K562 (cell line): ENCODE data around the gene ABCF3. TPM values are rescaled to one million over a fixed set of nuclear protein-coding genes. Genes with fewer than 3 reads are reported as not detected.

Source experiments
- ATF1 ChIP-seq, 2 experiments: fragments of 450-650 bp in 1 of 2; IDR thresholded peaks; 2 replicates each; pipeline ENCODE4 v1.6.1; 2016; ENCODE audit warnings: missing compliant biosample characterization in 1 of 2, missing genetic modification characterization in 1 of 2
- CEBPZ ChIP-seq: fragments of 150-350 bp; IDR thresholded peaks from 2 replicates; pipeline ENCODE4 v1.6.1; 2014; ENCODE audit warnings: low read depth, mild to moderate bottlenecking, low read length, borderline replicate concordance
- DIDO1 ChIP-seq: fragments of 450-650 bp; IDR thresholded peaks from 2 replicates; pipeline ENCODE4 v1.6.1; 2016; ENCODE audit warnings: low read depth, missing biosample characterization, missing genetic modification characterization
- FOSL1 ChIP-seq: fragments of 200-800 bp; sonication (Bioruptor generic); conservative IDR thresholded peaks from 2 replicates; pipeline ENCODE4 v1.6.1; 2016; ENCODE audit warnings: missing genetic modification characterization, missing compliant biosample characterization
- GTF2B ChIP-seq: IDR thresholded peaks from 2 replicates; pipeline ENCODE4 v1.6.1; 2011; ENCODE audit not compliant: insufficient read length; ENCODE audit errors: extremely low read depth
- HNRNPLL ChIP-seq: fragments of 200-400 bp; formaldehyde crosslinking; IDR thresholded peaks from 2 replicates; pipeline ENCODE4 v1.6.1; 2017; ENCODE audit warnings: low read length, low read depth, mild to moderate bottlenecking; ENCODE audit not compliant: poor library complexity, severe bottlenecking
- L3MBTL2 ChIP-seq: fragments of 450-650 bp; IDR thresholded peaks from 2 replicates; pipeline ENCODE4 v1.6.1; 2016; ENCODE audit warnings: mild to moderate bottlenecking, moderate library complexity
- LEF1 ChIP-seq: fragments of 450-650 bp; IDR thresholded peaks from 2 replicates; pipeline ENCODE4 v1.6.1; 2016; ENCODE audit warnings: mild to moderate bottlenecking
- OTX1 ChIP-seq: fragments of 450-650 bp; formaldehyde crosslinking; IDR thresholded peaks from 2 replicates; pipeline ENCODE4 v1.4.0; 2022; ENCODE audit warnings: mild to moderate bottlenecking
- SAFB ChIP-seq: fragments of 200-400 bp; formaldehyde crosslinking; IDR thresholded peaks from 2 replicates; pipeline ENCODE4 v1.6.1; 2017; ENCODE audit warnings: low read depth, low read length, borderline replicate concordance
- TEAD2 ChIP-seq: fragments of 450-650 bp; IDR thresholded peaks from 2 replicates; pipeline ENCODE4 v1.6.1; 2016; ENCODE audit warnings: missing genetic modification characterization, control low read depth, missing compliant biosample characterization
- ZKSCAN8 ChIP-seq: fragments of 200-800 bp; sonication (Bioruptor generic); IDR thresholded peaks from 2 replicates; pipeline ENCODE4 v1.6.1; 2016; ENCODE audit warnings: missing genetic modification characterization, missing compliant biosample characterization
- ZNF41 ChIP-seq: fragments of 250-450 bp; sonication (Bioruptor Pico); conservative IDR thresholded peaks from 2 replicates; pipeline ENCODE4 v1.4.0; 2020; ENCODE audit warnings: mild to moderate bottlenecking
- polyA plus RNA-seq, 8 experiments: library from polyadenylated mRNA; depleted of rRNA in 4 of 8; stranded (reverse) in 5 of 8; unstranded in 3 of 8; fragments of >200 nt; fragmentation: Nextera tagmentation in 2 of 8; fragmentation: Illumina TruSeq in 1 of 8; extraction: Ambion mirVana in 2 of 8; extraction: Trizol in 1 of 8; gene quantifications; 2 replicates each; pipeline versions ENCODE4 v1.2.1 to v1.2.3, GENCODE V29; 2011 to 2014; ENCODE audit warnings: inconsistent platforms in 1 of 8, missing spikeins in 1 of 8
- total RNA-seq, 7 experiments: library from RNA; depleted of rRNA in 6 of 7; stranded (reverse); fragments of >200 nt in 6 of 7; fragmentation: Illumina TruSeq in 2 of 7; extraction: Trizol in 2 of 7; gene quantifications; 2 replicates each; pipeline versions ENCODE4 v1.2.1 to v1.2.3, GENCODE V29; 2011 to 2021; ENCODE audit warnings: low replicate concordance in 1 of 7
- TF ChIP-seq, protein P1 (sequence below): fragments of 450-650 bp; IDR thresholded peaks from 2 replicates; pipeline ENCODE4 v1.6.1; 2017; ENCODE audit warnings: antibody characterized with exemption, mild to moderate bottlenecking
- TF ChIP-seq, protein P2 (sequence below): sonication (generic); formaldehyde crosslinking; IDR thresholded peaks from 2 replicates; pipeline ENCODE4 v1.9.0; 2022; ENCODE audit warnings: mild to moderate bottlenecking, missing genetic modification reagents
- TF ChIP-seq, protein P3 (sequence below): IDR thresholded peaks from 3 replicates; pipeline ENCODE4 v1.6.1; 2011; ENCODE audit warnings: borderline replicate concordance, mild to moderate bottlenecking; ENCODE audit not compliant: insufficient read length, insufficient read depth

Gene ABCF3
- total and polyA plus RNA-seq, 9 of the 15 experiments (the other 6 are each of a cell fraction or from before 2014, with no cell fraction given) = 6.7 to 77.9 (median 45.1) TPM

GRCh38 chr3:184174646-184175492 lies 11.1 kb upstream of the ABCF3 start, which contains the start of gene AP2M1 (continued):
- no peak for TF ChIP-seq CEBPZ
- no peak for TF ChIP-seq ZKSCAN8 (CRISPR knock-in tag)
- TF ChIP-seq L3MBTL2 = peak; percentile 24; the same call in 1 of the 2 replicates
- TF ChIP-seq HNRNPLL = no peak
- TF ChIP-seq TEAD2 = no peak
- TF ChIP-seq, protein P1, sequence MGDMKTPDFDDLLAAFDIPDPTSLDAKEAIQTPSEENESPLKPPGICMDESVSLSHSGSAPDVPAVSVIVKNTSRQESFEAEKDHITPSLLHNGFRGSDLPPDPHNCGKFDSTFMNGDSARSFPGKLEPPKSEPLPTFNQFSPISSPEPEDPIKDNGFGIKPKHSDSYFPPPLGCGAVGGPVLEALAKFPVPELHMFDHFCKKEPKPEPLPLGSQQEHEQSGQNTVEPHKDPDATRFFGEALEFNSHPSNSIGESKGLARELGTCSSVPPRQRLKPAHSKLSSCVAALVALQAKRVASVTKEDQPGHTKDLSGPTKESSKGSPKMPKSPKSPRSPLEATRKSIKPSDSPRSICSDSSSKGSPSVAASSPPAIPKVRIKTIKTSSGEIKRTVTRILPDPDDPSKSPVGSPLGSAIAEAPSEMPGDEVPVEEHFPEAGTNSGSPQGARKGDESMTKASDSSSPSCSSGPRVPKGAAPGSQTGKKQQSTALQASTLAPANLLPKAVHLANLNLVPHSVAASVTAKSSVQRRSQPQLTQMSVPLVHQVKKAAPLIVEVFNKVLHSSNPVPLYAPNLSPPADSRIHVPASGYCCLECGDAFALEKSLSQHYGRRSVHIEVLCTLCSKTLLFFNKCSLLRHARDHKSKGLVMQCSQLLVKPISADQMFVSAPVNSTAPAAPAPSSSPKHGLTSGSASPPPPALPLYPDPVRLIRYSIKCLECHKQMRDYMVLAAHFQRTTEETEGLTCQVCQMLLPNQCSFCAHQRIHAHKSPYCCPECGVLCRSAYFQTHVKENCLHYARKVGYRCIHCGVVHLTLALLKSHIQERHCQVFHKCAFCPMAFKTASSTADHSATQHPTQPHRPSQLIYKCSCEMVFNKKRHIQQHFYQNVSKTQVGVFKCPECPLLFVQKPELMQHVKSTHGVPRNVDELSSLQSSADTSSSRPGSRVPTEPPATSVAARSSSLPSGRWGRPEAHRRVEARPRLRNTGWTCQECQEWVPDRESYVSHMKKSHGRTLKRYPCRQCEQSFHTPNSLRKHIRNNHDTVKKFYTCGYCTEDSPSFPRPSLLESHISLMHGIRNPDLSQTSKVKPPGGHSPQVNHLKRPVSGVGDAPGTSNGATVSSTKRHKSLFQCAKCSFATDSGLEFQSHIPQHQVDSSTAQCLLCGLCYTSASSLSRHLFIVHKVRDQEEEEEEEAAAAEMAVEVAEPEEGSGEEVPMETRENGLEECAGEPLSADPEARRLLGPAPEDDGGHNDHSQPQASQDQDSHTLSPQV = 0 out of 2 replicates have a peak, but pooled peaks have one; percentile 21
- TF ChIP-seq, protein P2, sequence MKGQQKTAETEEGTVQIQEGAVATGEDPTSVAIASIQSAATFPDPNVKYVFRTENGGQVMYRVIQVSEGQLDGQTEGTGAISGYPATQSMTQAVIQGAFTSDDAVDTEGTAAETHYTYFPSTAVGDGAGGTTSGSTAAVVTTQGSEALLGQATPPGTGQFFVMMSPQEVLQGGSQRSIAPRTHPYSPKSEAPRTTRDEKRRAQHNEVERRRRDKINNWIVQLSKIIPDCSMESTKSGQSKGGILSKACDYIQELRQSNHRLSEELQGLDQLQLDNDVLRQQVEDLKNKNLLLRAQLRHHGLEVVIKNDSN (CRISPR knock-in tag) = 0 out of 2 replicates have a peak, but pooled peaks have one; percentile 5
- no peak for TF ChIP-seq GTF2B
- no peak for TF ChIP-seq LEF1
- TF ChIP-seq, protein P3, sequence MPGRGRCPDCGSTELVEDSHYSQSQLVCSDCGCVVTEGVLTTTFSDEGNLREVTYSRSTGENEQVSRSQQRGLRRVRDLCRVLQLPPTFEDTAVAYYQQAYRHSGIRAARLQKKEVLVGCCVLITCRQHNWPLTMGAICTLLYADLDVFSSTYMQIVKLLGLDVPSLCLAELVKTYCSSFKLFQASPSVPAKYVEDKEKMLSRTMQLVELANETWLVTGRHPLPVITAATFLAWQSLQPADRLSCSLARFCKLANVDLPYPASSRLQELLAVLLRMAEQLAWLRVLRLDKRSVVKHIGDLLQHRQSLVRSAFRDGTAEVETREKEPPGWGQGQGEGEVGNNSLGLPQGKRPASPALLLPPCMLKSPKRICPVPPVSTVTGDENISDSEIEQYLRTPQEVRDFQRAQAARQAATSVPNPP = no peak
- TF ChIP-seq ATF1 (CRISPR knock-in tag; IDR thresholded peaks at IDR 0.05) = no peak
- TF ChIP-seq ATF1 (tag; IDR thresholded peaks at IDR 0.05) = peak; percentile 69
- no peak for TF ChIP-seq SAFB
- TF ChIP-seq ZNF41 (CRISPR knock-in tag) = no peak
- 0 out of 2 replicates have a peak, but pooled peaks have one; percentile 26 for TF ChIP-seq FOSL1 (tag)
- no peak for TF ChIP-seq DIDO1 (tag)
- TF ChIP-seq OTX1 = no peak
